ENCODE results near the gene CUX1.
"Not testable (repeated sequence)": the region's sequence is repeated elsewhere in the genome, so short reads cannot be mapped to it uniquely, and the experiment has no call there.

Gene CUX1

GRCh38 chr7:102302025-102302424, 484.6 kb downstream of the CUX1 start:
- DNase-seq: no peak

- no peak for DNase-seq
These were observed 486.4 kb downstream of the CUX1 start for GRCh38 chr7:102303669-102304422.

- DNase-seq: no peak
These were observed 487.2 kb downstream of the CUX1 start for GRCh38 chr7:102304668-102305067.

- no peak for DNase-seq
These were observed 488.2 kb downstream of the CUX1 start for GRCh38 chr7:102305414-102306268.

DNA sequence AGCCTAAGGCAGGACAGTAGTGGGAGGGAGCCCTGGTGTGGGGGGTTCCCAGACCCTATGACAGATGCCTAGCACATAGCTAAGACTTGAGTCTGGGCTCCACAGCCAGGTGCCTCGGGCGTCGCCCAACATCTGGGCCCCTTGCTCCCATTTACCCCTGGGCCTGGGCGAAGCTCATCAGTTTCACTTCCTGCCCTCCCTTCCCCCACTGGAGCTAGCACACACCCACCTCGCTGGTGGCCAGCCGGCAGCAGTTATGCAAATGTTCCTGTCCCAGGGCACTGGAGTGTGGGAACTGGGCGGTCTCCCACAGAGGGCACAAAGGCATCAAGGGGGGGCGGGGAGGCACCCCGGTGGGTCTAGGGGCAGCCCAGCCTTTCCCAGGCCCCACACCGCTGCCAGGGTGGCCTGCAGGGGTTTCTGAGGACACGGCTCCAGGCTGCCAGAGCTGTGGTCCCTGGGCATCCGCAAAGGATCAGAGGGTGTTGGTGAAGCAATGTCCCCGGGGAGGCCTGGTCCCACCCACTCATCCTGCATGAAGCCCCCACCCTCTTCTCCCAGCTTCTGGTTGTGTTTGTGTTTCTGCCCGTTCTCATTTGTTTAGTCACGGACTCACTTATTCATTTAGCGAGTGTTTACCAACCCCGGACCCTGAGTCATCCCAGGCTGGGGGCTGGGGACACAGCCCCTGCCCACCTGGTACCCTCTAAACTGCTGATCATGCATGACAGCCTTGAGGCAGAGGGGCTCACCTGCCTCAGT, 489.7 kb downstream of the CUX1 start:
- DNase-seq: peak; percentile 20

- no peak for DNase-seq
These were observed 493.0 kb downstream of the CUX1 start for GRCh38 chr7:102310414-102310815.

GRCh38 chr7:102312317-102312716, 494.9 kb downstream of the CUX1 start:
- no peak for DNase-seq

GRCh38 chr7:102313997-102314780, 496.8 kb downstream of the CUX1 start:
- DNase-seq: no peak

- no peak for DNase-seq
These were observed 500.0 kb downstream of the CUX1 start for GRCh38 chr7:102317231-102318059.

- no peak for DNase-seq
These were observed 501.1 kb downstream of the CUX1 start for GRCh38 chr7:102318482-102318971.

DNA sequence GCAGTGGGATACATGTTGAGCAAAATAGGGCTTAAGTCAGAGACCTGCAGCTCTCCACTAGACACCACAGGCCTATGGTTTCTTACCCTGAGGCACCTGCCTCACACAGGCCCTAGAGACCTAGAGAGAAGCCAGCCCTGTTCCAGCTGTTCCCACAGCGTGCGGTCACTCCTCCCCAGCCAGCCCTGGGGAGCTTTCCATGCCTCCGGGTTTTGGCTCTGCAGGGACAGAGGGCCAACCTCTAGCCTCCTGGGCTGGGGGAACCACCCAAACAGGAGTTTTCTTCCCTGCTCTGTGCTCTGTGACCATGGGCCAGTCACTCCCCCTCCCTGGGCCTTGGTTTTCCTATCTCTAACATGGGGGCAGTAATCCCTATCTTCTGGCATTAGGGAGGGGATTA, 502.2 kb downstream of the CUX1 start:
- DNase-seq: no peak

DNA sequence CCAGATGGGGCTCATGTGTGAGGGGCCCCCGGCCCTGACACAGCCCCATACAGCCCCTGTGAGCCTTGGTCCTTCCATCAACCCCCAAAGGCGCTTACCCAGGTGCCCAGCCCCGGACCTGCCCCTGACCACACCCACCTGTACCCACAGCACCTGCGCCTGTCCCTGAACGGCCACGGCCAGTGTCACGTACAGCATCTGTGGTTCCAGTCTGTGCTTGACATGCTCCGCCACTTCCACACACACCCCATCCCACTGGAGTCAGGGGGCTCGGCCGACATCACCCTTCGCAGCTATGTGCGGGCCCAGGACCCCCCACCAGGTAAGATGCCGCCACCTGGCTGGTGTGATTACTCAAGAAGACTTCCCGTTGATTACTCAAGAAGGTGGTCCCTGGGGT, 502.8 kb downstream of the CUX1 start:
- no peak for DNase-seq

- no peak for DNase-seq
These were observed 503.4 kb downstream of the CUX1 start for GRCh38 chr7:102320601-102321350.

- no peak for DNase-seq
These were observed 504.1 kb downstream of the CUX1 start for GRCh38 chr7:102321351-102322201.

DNA sequence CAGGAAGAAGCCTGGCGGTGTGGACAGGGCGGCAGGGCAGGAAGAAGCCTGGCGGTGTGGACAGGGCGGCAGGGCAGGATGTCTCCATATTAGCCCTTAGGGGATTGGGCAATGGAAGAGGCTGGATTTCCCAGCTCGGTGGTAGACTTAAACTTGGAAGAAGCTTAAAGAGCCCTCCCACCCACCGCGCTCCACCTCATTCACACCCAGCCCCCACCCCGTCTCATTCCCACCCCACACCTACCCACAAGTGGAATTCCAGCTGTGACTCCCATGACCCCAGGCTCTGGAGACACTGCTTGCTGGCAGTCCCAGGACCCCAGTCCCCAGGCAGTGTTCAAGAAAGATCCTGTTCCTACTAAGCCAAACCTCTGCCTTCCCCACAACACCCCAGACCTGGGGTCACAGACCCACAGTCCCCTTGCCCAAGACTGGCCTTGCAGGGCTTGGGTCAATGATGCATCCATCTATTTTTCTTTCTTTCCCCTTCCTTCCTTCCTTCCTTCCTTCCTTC, 504.8 kb downstream of the CUX1 start:
- DNase-seq: no peak

DNA sequence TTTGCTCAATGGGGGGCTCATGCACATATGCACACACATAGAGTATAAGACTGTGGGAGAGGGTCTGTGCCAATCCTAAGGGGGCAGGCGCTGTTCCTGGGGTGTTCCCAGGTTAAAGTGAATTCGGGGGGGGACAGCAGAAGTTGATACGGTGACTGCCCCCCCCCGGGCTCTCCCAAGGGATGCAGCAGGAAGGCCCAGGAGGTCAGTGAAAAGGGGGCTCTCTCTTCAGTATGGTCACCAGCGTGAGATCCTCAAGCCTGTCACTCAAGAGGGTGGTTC, 506.4 kb downstream of the CUX1 start:
- no peak for DNase-seq

GRCh38 chr7:102325106-102325505, 507.7 kb downstream of the CUX1 start:
- not testable (repeated sequence) for DNase-seq

DNA sequence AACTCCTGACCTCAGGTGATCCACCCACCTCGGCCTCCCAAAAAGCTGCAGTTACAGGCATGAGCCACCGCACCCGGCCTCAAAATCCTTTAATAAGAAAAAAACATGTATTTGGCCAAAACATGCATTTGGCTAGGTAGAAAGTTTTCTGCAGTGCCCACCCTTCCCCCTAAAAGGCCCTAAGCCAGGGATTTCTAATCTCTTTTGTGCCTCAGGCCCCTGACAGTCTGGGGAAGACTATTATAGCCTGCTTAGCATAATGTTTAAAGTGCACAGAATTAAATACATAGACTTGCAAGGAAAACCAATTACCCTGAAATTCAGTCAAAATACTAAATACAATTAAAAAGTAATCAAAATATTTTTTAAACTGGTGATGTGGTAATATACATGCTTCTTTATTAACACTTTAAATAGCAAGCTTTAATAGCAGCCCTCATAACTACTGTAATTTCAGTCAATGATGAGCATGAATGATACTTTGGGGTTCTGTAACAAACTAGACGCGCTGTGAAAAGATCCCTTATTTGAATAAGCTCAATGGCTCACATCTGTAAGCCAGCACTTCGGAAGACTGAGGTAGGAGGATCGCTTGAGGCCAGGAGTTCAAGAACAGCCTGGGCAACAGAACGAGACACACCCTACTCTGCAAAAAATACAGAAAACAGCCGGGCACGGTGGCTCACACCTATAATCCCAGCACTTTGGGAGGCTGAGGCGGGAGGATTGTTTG, 508.9 kb downstream of the CUX1 start:
- no peak for DNase-seq

DNA sequence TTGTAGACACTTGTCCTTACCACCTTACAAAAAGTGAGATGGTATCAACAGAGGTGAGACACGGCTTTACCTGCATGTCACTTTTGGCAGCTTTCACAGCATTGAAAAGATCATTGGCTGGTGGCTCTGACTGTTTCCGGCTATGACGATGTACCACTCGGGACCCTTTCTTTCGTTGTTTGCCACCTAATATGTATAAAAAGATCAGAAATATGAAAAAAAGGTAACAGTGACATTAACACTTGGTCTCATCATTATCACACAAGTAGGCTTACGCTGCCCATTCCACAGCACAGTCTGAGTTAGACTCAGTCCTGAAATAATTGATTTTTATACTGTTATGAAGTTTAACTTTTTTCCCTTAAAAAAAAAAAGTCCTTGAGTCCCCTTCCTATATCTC, 509.8 kb downstream of the CUX1 start:
- DNase-seq: not testable (repeated sequence)
